Measurements from ENCODE around the gene FCRL4.

GRCh38 chr1:157542676-157543075, 55.2 kb downstream of the FCRL4 start:
- TF ChIP-seq CTCF (IDR thresholded peaks at IDR 0.05): no peak
- no peak for TF ChIP-seq ZFX (IDR thresholded peaks at IDR 0.05; ENCODE audit: borderline replicate concordance)

Data from 22Rv1 (cell line).